Measurements from ENCODE around the gene UGT1A10.

DNA sequence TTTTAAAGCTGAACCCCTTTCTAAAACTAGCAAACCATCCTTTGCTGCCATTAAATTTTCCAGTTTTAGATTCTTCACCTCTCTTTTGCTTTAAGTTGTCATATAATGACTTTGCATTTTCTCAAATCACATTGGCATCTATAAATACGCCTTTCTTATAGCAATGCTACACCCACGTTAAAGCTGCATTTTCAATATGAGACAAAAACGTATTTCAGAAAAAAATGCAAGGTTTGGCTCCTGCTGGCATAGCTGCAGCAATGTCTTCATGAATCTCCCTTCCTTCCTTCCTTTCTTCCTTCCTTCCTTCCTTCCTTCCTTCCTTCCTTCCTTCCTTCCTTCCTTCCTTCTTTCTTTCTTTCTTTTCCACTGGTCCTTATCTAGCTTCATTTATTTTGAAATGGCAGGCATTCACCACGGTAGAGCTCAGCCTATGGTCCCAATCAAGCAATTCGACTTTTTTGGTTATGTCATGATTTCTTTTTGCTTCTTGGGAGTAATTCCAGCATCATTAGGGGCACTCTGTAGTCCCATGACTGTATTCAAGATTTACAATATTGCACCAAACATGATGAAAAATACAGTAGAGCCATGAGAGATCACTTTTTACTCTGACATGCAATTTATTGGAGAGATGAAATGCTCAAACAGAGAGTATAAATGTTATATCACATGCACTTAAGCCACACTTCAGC, 8.8 kb upstream of the UGT1A10 start:
- TF ChIP-seq CTCF (conservative IDR thresholded peaks at IDR 0.05; ENCODE audit: low read length) (no peak), EZH2phosphoT487 (IDR thresholded peaks at IDR 0.05; ENCODE audit: borderline replicate concordance) (no peak)

All from Loucy (cell line).